SK-N-SH (cell line): ENCODE data around the gene S100A16.

Source experiments
- CTCF ChIP-seq: fragments of 200-600 bp; sonication (generic); IDR thresholded peaks from 2 replicates; pipeline ENCODE4 v1.6.1; 2017; ENCODE audit warnings: antibody characterized with exemption, mild to moderate bottlenecking, moderate library complexity
- ELF1 ChIP-seq: IDR thresholded peaks from 2 replicates; pipeline ENCODE4 v1.4.0; 2012
- FOXM1 ChIP-seq: IDR thresholded peaks from 2 replicates; pipeline ENCODE4 v1.4.0; 2012; ENCODE audit warnings: low read depth, mild to moderate bottlenecking
- IRF3 ChIP-seq: fragments of 150-350 bp; IDR thresholded peaks from 2 replicates; pipeline ENCODE4 v1.6.1; 2016; ENCODE audit warnings: mild to moderate bottlenecking, low read depth, low read length
- NFIC ChIP-seq: IDR thresholded peaks from 2 replicates; pipeline ENCODE4 v1.4.0; 2012; ENCODE audit warnings: borderline replicate concordance
- PBX3 ChIP-seq: IDR thresholded peaks from 2 replicates; pipeline ENCODE4; 2012
- POLR2AphosphoS5 ChIP-seq: IDR thresholded peaks from 2 replicates; pipeline ENCODE4 v1.6.1; 2012; ENCODE audit warnings: low read depth, low read length
- REST ChIP-seq: IDR thresholded peaks from 2 replicates; pipeline ENCODE4 v1.6.1; 2012; ENCODE audit warnings: mild to moderate bottlenecking, low read depth, low read length, moderate library complexity
- RFX5 ChIP-seq: IDR thresholded peaks from 2 replicates; pipeline ENCODE4 v1.6.1; 2012; ENCODE audit warnings: mild to moderate bottlenecking, improper control_type of control experiment, low read length
- RXRA ChIP-seq: IDR thresholded peaks from 2 replicates; pipeline ENCODE4 v1.4.0; 2012; ENCODE audit warnings: low read depth, mild to moderate bottlenecking, borderline replicate concordance
- SIN3A ChIP-seq: IDR thresholded peaks from 2 replicates; pipeline ENCODE4 v1.6.1; 2012; ENCODE audit warnings: low read depth, mild to moderate bottlenecking, low read length, moderate library complexity, borderline replicate concordance
- TAF1 ChIP-seq: IDR thresholded peaks from 2 replicates; pipeline ENCODE4 v1.6.1; 2012; ENCODE audit warnings: low read depth, mild to moderate bottlenecking, low read length, moderate library complexity, borderline replicate concordance

- TF ChIP-seq REST (no peak), FOXM1 (no peak), RFX5 (no peak), SIN3A (no peak), PBX3 (no peak), POLR2AphosphoS5 (no peak), CTCF (no peak), ELF1 (no peak), NFIC (no peak), IRF3 (no peak), TAF1 (no peak), RXRA (no peak)
These were observed 25.6 kb downstream of the S100A16 start for GRCh38 chr1:153587314-153587713.
